GM12864 (cell line): Measurements from ENCODE around the gene MORN1.

Source experiments
- DNase-seq: peaks from one replicate; pipeline ENCODE4 v3.0.0-alpha.2; 2011; ENCODE audit warnings: low read depth
- H3K4me3 ChIP-seq: 2 replicates; pipeline ENCODE4 v1.5.1; 2011; ENCODE audit warnings: mild to moderate bottlenecking, low read depth, low read length, control low read depth
- TF ChIP-seq, protein P1 (sequence below): IDR thresholded peaks from 2 replicates; pipeline ENCODE4 v1.5.1; 2011; ENCODE audit warnings: low read depth, mild to moderate bottlenecking, moderate library complexity, low read length, control low read depth, inconsistent platforms; ENCODE audit errors: missing control alignments

The MORN1 gene

DNA sequence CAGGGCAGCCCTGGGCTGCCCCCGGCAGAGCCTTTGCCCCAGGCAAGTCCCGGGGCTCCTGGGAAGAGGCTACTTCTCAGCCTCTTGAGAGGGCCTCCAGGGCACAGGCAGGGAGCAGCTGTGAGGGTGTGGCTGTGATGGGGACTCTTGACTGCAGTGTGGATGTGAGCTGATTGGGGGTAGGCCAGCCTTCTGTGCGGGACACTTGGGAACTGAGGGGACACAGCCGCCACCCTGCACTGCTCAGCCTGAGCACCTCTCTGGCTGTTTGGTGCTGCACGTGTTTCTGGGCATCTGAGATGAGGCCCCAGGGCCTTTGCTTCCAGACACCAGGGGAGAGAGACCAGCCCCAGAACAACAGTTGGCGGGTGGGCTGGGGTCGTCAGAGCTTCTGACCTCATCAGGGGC is 101.2 kb downstream of the MORN1 start:
- DNase-seq, result no peak
- no peak overlapping the region for H3K4me3 ChIP-seq
- TF ChIP-seq, protein P1, sequence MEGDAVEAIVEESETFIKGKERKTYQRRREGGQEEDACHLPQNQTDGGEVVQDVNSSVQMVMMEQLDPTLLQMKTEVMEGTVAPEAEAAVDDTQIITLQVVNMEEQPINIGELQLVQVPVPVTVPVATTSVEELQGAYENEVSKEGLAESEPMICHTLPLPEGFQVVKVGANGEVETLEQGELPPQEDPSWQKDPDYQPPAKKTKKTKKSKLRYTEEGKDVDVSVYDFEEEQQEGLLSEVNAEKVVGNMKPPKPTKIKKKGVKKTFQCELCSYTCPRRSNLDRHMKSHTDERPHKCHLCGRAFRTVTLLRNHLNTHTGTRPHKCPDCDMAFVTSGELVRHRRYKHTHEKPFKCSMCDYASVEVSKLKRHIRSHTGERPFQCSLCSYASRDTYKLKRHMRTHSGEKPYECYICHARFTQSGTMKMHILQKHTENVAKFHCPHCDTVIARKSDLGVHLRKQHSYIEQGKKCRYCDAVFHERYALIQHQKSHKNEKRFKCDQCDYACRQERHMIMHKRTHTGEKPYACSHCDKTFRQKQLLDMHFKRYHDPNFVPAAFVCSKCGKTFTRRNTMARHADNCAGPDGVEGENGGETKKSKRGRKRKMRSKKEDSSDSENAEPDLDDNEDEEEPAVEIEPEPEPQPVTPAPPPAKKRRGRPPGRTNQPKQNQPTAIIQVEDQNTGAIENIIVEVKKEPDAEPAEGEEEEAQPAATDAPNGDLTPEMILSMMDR, result no peak

DNA sequence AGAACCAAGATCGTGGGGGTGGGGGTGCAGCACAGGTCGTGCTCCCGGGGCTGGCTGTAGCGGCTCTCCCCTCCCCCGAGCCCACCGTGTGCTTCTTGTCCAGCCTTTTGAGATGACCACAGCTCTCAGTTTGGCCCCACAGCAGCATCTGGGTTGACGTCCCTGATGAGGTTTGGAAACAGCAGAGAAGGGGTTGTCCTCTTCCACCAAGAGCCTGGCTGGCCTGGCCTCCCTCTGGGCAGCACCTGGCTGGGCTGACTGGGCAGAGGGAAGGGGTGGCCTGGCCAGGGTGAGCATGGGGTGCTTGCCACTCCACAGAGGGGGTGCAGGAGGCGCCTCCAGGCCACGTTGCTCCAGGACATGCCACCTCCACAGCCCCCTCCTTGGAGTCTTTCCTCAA is 101.7 kb downstream of the MORN1 start:
- no peak for DNase-seq
- TF ChIP-seq, protein P1, result no peak
- H3K4me3 ChIP-seq, result no peak overlapping the region

DNA sequence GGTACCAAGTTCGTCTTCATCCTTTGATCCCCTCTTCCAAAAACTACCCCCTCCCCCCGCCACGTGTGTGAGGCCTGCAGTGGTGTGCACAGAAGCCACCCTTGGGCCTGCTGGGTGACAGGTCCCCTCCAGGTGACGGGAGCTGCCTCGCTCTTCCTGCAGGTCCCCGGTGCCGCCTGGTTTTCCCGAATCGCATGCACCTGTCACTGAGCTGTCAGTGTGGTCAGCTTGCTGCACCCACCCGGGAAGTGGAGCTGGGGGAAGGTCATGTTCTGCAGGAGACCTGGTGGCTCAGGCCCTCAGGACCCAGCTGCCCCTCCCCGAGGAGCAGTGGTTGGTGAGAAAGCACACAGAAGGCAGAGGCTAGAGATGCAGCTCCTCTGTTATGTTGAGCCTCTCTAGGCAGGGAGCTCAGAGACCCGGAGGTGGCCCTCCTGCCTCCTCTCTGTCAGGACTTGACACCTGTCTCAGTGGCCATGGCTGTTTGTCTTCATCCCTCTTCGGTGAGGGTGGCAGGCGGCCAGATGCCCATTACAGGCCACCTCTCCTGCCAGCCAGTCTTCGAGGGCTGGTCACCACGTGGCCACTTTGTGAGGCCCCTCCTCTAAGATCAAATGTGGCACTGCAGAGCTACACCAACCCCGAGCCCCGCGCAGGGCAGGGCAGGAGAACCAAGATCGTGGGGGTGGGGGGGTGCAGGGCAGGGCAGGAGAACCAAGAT is 102.4 kb downstream of the MORN1 start:
- TF ChIP-seq, protein P1, result no peak
- H3K4me3 ChIP-seq, result no peak overlapping the region
- DNase-seq, result no peak

DNA sequence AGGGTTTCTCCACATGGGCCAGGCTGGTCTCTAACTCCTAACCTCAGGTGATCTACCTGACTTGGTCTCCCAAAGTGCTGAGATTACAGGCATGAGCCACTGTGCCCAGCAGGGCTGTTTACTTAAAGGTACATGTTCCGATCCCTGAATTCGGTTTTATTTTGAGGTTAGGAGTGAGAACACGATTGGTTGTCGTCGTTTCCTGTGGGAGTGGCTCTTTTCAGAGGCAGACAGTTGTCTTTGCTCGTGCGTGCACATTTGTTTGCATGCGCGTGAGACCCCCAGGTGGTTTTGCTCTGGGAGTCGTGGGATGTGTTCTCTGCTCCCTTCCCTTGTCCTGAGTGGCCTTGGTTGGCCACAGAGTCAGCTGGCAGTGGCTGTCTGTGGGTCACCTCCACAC is 103.0 kb downstream of the MORN1 start:
- TF ChIP-seq, protein P1, result no peak
- no peak for DNase-seq
- no peak overlapping the region for H3K4me3 ChIP-seq

GRCh38 chr1:2287649-2288048 is 103.7 kb downstream of the MORN1 start:
- TF ChIP-seq, protein P1, result no peak
- DNase-seq, result no peak
- H3K4me3 ChIP-seq, result no peak overlapping the region

DNA sequence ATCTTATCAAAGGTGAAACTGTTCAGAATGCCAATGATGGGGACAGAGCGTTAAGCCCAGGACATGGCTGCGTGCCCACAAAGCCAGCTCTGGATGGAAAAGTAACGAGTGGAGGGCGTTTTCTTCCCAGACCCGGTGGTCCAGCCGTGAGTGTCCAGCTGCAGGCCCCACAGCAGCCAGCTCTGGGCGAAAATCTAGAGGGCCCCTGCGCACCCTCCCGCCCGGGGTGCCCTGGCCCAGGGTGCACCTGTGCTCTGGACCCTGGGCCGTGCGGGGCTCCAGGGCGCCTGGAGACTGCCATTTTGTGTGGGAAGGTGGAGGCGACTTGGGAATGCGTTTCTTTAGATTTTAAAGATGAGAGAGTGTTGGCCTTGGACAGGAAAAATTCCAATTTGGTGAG is 104.4 kb downstream of the MORN1 start:
- TF ChIP-seq, protein P1, result no peak
- DNase-seq, result no peak

GRCh38 chr1:2284932-2285331 is 106.4 kb downstream of the MORN1 start:
- DNase-seq, result no peak
- TF ChIP-seq, protein P1, result no peak
- no peak overlapping the region for H3K4me3 ChIP-seq

More for the DNA sequence above, 104.4 kb downstream of the MORN1 start:
- H3K4me3 ChIP-seq, result no peak overlapping the region
